GM10248 (cell line): ENCODE results near the gene KCNK3.

Experiments
- CTCF ChIA-PET: fragments of 300-600 bp; sonication (Branson Sonifier 250); formaldehyde crosslinking; extraction: SDS; loops from one replicate; lab custom pipeline; 2021; ENCODE audit warnings: antibody characterized with exemption; lab: Yijun Ruan, JAX
- POLR2A ChIA-PET: fragments of 350-650 bp; sonication (Branson Sonifier 250); formaldehyde crosslinking; extraction: SDS; loops from one replicate; lab custom pipeline; 2020; ENCODE audit warnings: antibody characterized with exemption; lab: Yijun Ruan, JAX
- DNase-seq: peaks from one replicate; pipeline ENCODE4 v3.0.0; 2012; ENCODE audit errors: extremely low spot score
- TF ChIP-seq, protein P1 (sequence below): IDR thresholded peaks from 2 replicates; pipeline ENCODE4 v1.5.1; 2012; ENCODE audit warnings: mild to moderate bottlenecking, low read depth; ENCODE audit errors: extremely low read depth, missing control alignments, control extremely low read depth

The KCNK3 gene

DNA sequence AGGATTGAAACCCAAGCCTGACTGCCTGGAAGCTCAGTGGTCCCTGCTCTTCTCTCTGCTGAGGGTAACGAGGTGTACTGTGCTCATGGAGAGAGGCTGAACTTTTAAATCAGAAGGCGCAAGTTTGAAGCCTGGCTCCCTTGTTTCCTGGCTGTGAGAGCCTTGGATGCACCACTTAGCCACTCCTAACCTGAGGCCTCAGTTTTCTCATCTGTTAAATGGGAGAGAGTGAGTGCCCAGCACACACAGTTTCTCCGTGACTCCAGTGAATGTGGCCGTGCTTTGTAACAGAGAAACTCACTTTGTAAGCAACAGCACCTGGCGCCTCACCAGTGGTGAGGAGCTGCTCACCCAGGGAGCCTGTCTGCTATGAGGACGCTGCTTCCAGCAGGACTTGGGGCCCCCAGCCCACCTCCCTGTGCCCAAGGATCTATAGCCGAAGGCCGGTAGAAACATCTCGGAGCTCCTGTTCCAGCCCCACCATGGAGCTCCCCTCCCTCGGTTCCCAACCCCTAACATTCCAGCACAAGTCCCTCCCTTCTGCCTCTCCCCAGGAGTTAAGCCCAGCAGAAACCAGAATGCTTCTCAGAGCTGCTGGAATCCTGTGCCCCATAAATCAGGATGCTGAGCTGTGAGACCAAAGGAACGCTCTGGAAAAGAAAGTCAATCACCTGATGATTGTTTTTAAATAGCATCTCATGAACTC, 20.3 kb upstream of the KCNK3 start:
- DNase-seq: no peak
- CTCF ChIA-PET: interaction anchor here (2.5 kb wide), 1 partner anchor 13 kb away, joined by 7 read pairs; no protein-coding TSS in a partner anchor
- TF ChIP-seq, protein P1, sequence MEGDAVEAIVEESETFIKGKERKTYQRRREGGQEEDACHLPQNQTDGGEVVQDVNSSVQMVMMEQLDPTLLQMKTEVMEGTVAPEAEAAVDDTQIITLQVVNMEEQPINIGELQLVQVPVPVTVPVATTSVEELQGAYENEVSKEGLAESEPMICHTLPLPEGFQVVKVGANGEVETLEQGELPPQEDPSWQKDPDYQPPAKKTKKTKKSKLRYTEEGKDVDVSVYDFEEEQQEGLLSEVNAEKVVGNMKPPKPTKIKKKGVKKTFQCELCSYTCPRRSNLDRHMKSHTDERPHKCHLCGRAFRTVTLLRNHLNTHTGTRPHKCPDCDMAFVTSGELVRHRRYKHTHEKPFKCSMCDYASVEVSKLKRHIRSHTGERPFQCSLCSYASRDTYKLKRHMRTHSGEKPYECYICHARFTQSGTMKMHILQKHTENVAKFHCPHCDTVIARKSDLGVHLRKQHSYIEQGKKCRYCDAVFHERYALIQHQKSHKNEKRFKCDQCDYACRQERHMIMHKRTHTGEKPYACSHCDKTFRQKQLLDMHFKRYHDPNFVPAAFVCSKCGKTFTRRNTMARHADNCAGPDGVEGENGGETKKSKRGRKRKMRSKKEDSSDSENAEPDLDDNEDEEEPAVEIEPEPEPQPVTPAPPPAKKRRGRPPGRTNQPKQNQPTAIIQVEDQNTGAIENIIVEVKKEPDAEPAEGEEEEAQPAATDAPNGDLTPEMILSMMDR: no peak
- POLR2A ChIA-PET: no interaction called here

DNA sequence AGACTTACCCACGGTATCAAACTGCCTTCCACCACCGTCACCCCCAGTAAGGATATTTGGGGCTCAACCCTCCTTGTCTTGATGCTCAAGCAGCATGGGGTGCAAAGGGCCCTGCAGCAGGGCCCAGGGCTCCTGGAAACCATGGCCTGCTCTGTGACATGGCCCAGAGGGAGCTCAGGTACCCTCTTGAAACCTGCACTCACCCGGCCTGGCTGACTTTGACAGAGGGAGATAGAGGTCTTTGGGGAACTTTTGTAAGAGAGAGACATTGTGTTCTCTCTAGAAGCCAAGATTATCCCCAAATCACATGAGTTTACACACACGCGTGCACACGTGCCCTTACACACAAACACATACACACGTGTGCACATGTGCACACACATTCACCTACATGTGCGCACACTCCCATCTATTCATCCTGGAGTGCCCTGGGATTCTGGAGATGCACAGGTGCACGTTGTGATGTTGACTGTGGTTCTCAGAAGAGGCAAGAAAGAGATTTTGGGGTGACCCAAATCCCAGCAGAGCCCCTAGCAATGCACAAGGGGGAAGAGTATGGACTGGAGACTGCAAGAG, 19.6 kb upstream of the KCNK3 start:
- ChIA-PET POLR2A (no interaction called here), CTCF (interaction anchor here (1.3 kb wide), 1 partner anchor 15 kb away, joined by 4 read pairs; no protein-coding TSS in a partner anchor)
- no peak for DNase-seq
- TF ChIP-seq, protein P1: no peak

DNA sequence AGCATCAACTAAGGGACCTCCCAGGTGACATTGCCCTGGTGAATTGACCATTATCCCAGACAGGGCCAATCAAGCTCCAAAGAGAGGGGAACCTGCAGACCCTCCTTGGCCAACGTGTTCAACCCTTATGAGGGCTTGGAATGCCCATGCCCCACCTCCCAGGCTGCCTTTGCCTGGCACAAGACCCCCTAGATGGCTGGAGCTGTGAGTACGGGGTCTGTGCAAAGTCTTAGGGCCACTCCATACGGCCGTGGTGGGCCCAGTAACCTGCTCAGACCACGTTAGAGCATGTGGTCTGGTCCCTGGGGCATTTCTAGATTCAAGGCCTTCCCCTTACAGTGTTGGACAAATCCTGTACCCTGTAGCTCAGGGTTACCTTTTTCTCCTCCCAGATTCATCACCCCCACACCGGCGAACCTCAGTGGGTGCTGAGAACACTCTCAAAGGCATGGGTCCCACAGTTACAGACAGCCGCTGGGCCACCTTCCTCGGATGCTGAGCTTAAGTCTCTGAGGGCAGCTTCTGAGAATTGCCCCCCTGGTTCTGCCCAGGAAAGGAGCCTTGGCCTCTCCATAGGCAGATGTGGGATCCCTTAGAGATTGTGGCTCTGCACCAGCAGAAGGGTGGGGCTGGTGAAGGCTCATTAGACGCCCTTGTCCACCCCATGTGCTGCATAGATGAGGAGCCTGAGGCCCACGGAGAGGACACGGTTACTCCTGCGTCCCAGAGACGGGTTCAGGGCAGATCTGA, 18.3 kb upstream of the KCNK3 start:
- ChIA-PET POLR2A (no interaction called here), CTCF (interaction anchor here (1.3 to 1.5 kb wide), 3 partner anchors 17 to 69 kb away, joined by 3 to 4 read pairs (median 3); no protein-coding TSS in a partner anchor)
- no peak for DNase-seq
- TF ChIP-seq, protein P1: no peak

DNA sequence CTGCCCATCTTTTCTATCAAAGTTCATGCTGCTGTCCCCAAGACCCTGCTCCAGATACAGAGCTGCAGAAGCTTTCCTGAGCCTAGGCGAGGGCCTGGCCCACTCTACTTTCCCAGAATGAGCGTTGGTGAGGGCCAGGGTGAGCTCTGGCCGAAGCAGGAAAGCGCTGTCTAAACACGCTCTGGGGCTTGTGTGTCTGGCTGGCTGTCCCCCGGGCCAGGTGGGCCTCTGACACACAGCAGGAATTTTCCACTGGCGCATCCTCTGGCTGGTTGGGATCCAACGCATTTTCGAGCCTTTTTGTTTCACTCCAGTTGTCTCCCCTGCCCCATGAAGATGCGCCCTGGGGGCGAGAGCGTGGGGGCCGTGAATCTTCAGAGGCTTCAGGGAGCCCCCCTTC, 17.8 kb upstream of the KCNK3 start:
- TF ChIP-seq, protein P1: no peak
- no peak for DNase-seq
- ChIA-PET CTCF (interaction anchor here (1.3 to 1.5 kb wide), 2 partner anchors 20 to 69 kb away, joined by 3 read pairs; no protein-coding TSS in a partner anchor), POLR2A (no interaction called here)

DNA sequence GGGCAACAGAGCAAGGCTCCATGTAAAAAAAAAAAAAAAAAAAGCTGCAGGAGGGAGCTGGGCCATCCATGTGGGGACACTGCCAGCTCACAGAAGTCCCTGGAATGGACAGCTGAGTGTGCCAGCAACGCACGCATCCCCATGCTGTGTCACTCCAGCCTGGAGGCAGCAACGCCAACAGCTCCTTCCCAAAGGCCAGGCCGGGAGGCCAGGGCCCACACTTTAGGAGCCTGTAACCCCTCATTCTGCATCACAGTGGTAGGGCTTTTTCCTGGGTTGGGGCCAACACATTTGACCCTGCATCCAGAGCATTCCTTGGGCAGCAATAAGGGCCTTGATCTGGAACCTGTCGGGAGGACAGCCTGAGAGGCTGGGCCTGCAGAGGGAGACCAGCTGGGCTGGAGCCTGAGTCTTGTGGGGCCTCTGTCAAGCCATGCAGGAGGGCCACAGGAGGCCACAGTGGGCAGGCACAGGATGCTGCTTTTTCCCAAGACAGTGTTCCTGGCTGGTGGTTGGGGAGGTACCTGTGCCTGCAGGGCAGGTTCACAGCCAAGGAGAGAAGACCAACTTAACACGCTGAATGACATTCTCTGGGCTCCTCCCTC, 16.8 kb upstream of the KCNK3 start:
- DNase-seq: no peak
- CTCF ChIA-PET: no interaction called here
- POLR2A ChIA-PET: no interaction called here
- TF ChIP-seq, protein P1: no peak

DNA sequence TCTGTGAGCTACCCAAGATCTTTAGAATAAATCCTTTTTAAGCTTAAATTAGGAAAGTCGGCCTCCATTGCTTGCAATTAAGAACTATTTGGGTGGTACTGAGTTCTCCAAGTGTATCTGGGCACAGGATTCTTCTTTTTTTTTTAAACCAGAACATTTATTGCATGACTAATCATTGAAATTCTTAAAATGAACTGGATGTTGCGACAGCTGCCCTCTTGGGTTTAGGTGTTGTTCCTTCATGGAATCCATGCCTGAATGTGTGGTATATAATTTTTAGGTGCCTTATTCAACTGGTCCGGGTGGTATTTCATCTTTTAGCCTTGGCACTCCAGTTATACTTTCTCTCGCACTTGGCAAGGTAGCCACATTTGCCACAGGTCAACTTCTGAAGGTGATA, 14.5 kb upstream of the KCNK3 start:
- TF ChIP-seq, protein P1: no peak
- ChIA-PET POLR2A (no interaction called here), CTCF (no interaction called here)
- no peak for DNase-seq
